Astrocyte of the cerebellum (primary cell): ENCODE data around the gene NMNAT1.
A peak's percentile ranks its signal among the peaks of the same experiment; 100 is the strongest.
"Not testable (repeated sequence)": the region's sequence is repeated elsewhere in the genome, so short reads cannot be mapped to it uniquely, and the experiment has no call there.

ENCODE experiments used
- DNase-seq: peaks from one replicate; pipeline ENCODE4 v3.0.0-alpha.2; 2011; ENCODE audit warnings: low read depth
- H3K4me3 ChIP-seq: 2 replicates; pipeline ENCODE4 v1.5.1; 2011; ENCODE audit warnings: mild to moderate bottlenecking, low read depth, low read length, moderate library complexity
- in situ Hi-C: cut with HindIII; loops from 2 replicates; pipeline ENCODE4 v1.10.0; 2017; ENCODE audit warnings: low sequenced_read_pairs
- TF ChIP-seq, protein P1 (sequence below): IDR thresholded peaks from 2 replicates; pipeline ENCODE4 v1.5.1; 2012; ENCODE audit warnings: low read length, low read depth, moderate library complexity, mild to moderate bottlenecking; ENCODE audit errors: missing control alignments

NMNAT1 gene

DNA sequence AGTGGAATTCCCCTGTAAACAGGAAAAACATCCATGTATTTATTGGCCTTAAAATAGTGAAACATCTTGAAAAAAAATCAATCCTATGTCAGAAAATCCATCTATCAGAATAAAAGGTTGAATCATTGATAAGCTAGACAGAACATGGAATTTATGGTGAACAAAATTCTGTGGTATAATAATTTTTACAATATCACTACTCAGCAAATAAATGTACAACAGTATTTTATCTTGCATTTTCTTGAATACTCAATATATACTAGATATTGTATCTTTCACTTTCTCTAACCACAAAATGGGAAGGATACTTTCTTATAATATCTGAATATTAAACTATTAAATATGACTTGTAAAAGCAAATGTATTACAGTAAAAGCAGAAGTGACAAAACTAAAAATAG lies 83.8 kb downstream of the NMNAT1 start:
- no peak for DNase-seq
- in situ Hi-C loops, result no loop called here
- H3K4me3 ChIP-seq, result no peak overlapping the region
- TF ChIP-seq, protein P1, sequence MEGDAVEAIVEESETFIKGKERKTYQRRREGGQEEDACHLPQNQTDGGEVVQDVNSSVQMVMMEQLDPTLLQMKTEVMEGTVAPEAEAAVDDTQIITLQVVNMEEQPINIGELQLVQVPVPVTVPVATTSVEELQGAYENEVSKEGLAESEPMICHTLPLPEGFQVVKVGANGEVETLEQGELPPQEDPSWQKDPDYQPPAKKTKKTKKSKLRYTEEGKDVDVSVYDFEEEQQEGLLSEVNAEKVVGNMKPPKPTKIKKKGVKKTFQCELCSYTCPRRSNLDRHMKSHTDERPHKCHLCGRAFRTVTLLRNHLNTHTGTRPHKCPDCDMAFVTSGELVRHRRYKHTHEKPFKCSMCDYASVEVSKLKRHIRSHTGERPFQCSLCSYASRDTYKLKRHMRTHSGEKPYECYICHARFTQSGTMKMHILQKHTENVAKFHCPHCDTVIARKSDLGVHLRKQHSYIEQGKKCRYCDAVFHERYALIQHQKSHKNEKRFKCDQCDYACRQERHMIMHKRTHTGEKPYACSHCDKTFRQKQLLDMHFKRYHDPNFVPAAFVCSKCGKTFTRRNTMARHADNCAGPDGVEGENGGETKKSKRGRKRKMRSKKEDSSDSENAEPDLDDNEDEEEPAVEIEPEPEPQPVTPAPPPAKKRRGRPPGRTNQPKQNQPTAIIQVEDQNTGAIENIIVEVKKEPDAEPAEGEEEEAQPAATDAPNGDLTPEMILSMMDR, result no peak

DNA sequence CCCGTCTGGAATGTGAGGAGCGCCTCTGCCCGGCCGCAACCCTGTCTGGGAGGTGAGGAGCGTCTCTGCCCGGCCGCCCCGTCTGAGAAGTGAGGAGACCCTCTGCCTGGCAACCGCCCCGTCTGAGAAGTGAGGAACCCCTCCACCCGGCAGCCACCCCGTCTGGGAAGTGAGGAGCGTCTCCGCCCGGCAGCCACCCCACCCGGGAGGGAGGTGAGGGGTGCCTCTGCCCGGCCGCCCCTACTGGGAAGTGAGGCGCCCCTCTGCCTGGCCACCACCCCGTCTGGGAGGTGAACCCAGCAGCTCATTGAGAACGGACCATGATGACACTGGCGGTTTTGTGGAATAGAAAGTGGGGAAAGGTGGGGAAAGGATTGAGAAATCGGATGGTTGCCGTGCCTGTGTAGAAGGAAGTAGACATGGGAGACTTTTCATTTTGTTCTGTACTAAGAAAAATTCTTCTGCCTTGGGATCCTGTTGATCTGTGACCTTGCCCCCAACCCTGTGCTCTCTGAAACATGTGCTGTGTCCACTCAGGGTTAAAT lies 85.8 kb downstream of the NMNAT1 start:
- in situ Hi-C loops, H3K4me3 ChIP-seq, DNase-seq: not testable (repeated sequence)

DNA sequence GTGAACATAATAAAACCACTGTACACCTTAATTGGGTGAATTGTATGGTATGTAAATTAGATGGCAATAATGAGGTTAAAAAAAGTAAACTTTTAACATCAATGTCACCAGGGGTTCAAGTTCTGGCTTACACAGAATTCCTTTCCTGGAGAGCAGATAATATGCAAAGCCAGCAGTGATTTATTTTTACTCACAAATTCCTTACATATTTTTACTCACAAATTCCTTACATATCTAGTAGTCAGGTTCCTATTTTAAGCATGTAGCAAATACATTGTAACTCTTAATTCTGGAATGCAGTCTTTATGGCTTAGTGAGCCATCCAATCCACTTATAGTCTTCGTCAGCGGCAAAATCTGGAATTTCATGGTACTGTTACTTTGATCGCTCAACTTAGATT lies 88.2 kb downstream of the NMNAT1 start:
- no peak for DNase-seq
- TF ChIP-seq, protein P1, result no peak
- H3K4me3 ChIP-seq, result no peak overlapping the region
- in situ Hi-C loops, result no loop called here

DNA sequence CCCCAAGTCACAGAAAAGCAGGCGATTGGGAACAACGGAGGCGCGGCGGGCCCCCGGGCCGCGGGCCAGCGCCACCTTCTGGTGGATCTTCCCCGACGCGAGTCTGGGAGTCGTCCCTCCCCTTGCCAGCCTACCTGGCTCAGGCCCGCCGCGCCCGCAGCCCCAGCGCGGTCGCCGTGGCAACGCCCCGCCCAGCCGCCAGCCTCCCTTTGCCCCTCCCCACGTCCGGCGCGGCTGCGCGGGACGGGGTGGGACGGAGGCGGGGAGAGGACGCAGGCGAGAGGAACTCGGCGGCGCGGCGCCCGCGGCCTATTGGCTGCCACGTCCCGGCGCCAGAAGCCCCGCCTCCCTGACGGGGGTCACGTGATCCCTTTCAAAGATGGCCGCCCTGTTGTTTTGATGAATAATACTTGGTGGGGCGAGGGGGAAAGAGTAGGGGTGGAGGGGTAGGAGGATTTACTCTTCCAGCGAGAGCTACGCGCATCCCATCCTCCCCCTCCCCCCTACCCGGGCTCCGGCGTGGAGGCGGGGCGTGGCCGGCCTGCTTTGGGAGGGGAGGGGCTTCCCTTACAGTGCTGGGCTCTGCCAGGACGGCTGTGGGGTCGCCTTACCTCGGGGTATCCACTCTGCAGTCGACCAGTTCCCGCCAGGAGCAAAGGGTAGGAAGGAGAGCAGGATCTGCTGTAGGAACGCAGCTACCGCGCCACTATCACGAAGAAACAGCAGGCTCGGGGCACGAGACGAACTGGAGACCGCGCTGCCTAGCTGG lies 89.5 kb downstream of the NMNAT1 start, which contains the start of gene UBE4B:
TSS of gene UBE4B (plus strand) at position 369 of the 769 bp plus-strand sequence. CDS start 713 bp downstream, outside the sequence.
- DNase-seq, result peak; percentile 94
- peak within 1 kb of the TSS; percentile 85 for H3K4me3 ChIP-seq
- TF ChIP-seq, protein P1, result peak; percentile 75
- in situ Hi-C loops, result no loop called here

DNA sequence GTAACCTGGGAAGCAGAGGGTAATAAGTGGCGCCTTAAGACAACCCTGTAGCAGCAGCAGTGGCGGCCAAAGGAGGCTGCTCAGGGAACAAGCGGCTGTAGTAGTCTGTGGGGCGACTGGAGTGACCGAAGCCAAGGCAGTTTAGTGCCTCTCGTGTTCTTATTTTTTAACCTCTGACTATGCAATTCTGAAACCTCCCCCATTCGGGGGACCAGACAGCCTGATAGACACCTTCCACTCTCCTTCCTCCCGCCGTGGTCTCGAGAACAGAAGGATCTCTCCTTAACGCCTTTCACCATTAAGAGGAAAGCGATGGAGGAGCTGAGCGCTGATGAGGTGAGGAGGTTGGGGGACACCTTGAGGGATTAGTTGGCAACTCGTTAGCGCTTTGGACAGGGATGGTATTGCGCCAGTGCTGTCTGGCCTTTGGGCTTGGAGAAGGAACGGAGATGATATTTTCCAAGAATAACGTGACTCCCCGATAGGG lies 90.1 kb downstream of the NMNAT1 start:
- DNase-seq, result no peak
- in situ Hi-C loops, result no loop called here
- TF ChIP-seq, protein P1, result peak; percentile 4
- H3K4me3 ChIP-seq, result peak overlapping the region; percentile 85
